HL-60 (cell line): Measurements from ENCODE around the gene ALDOB.

ENCODE experiments used
- DNase-seq, 2 experiments: peaks; one replicate each; pipeline ENCODE4 v3.0.0-alpha.2; 2010 to 2020; ENCODE audit warnings: low read depth in 1 of 2, low spot score in 1 of 2
- H3K27ac ChIP-seq: fragments of 250-450 bp; sonication (Bioruptor Pico); replicated peaks from 2 replicates; pipeline ENCODE4 v1.5.1; 2020; ENCODE audit warnings: mild to moderate bottlenecking, moderate library complexity
- H3K27me3 ChIP-seq: fragments of 250-450 bp; sonication (Bioruptor Pico); 2 replicates; pipeline ENCODE4 v1.5.1; 2021; ENCODE audit warnings: mild to moderate bottlenecking, moderate library complexity; ENCODE audit not compliant: insufficient read depth, poor library complexity, severe bottlenecking
- H3K4me3 ChIP-seq: replicated peaks from 2 replicates; pipeline ENCODE4 v1.5.1; 2011; ENCODE audit warnings: mild to moderate bottlenecking, control low read depth, low read length; ENCODE audit not compliant: insufficient read depth
- CTCF ChIP-seq: IDR thresholded peaks from one replicate; pipeline ENCODE4 v1.5.1; 2011; ENCODE audit warnings: low read length, control low read depth, inconsistent platforms; ENCODE audit not compliant: insufficient read depth
- GABPA ChIP-seq: IDR thresholded peaks from 2 replicates; pipeline ENCODE4 v1.6.1; 2012; ENCODE audit warnings: low read depth
- POLR2AphosphoS5 ChIP-seq: IDR thresholded peaks from 2 replicates; pipeline ENCODE4 v1.6.1; 2012; ENCODE audit warnings: low read depth
- REST ChIP-seq: IDR thresholded peaks from 2 replicates; pipeline ENCODE4 v1.6.1; 2012; ENCODE audit warnings: low read depth; ENCODE audit not compliant: insufficient replicate concordance
- SPI1 ChIP-seq: IDR thresholded peaks from 2 replicates; pipeline ENCODE4 v1.6.1; 2012; ENCODE audit warnings: low read depth, mild to moderate bottlenecking, borderline replicate concordance

The ALDOB gene

GRCh38 chr9:101470021-101470420 lies 34.4 kb upstream of the ALDOB start:
- no peak for TF ChIP-seq REST
- TF ChIP-seq CTCF, result no peak
- no peak for TF ChIP-seq POLR2AphosphoS5
- DNase-seq, result no peak
- Histone ChIP-seq H3K27me3 (peaks cover 2% of the 10 kb centered on the region), H3K27ac (no peak overlapping the region), H3K4me3 (no peak overlapping the region)

- H3K4me3 ChIP-seq, result no peak overlapping the region
These were observed 33.5 kb upstream of the ALDOB start for GRCh38 chr9:101469026-101469425.

GRCh38 chr9:101468116-101468515 lies 32.5 kb upstream of the ALDOB start:
- TF ChIP-seq SPI1, result no peak
- TF ChIP-seq POLR2AphosphoS5, result no peak
- no peak for TF ChIP-seq GABPA
- no peak for TF ChIP-seq CTCF
- Histone ChIP-seq H3K27ac (no peak overlapping the region), H3K4me3 (no peak overlapping the region), H3K27me3 (peaks cover 2% of the 10 kb centered on the region)
- no peak for DNase-seq

More at GRCh38 chr9:101469026-101469425, 33.5 kb upstream of the ALDOB start:
- Histone ChIP-seq H3K27me3 (peaks cover 2% of the 10 kb centered on the region), H3K27ac (no peak overlapping the region)
- TF ChIP-seq CTCF, result no peak
- TF ChIP-seq REST, result no peak
- no peak for TF ChIP-seq SPI1
- TF ChIP-seq POLR2AphosphoS5, result no peak
- no peak for TF ChIP-seq GABPA
- no peak for DNase-seq

- no peak overlapping the region for H3K27ac ChIP-seq
These were observed 32.1 kb upstream of the ALDOB start for GRCh38 chr9:101467690-101468089.

GRCh38 chr9:101466863-101467262 lies 31.3 kb upstream of the ALDOB start:
- no peak overlapping the region for H3K27ac ChIP-seq

More at GRCh38 chr9:101467690-101468089, 32.1 kb upstream of the ALDOB start:
- no peak for TF ChIP-seq POLR2AphosphoS5
- no peak for DNase-seq
- peaks cover 2% of the 10 kb centered on the region for H3K27me3 ChIP-seq
- no peak overlapping the region for H3K4me3 ChIP-seq

More at GRCh38 chr9:101466863-101467262, 31.3 kb upstream of the ALDOB start:
- DNase-seq, result no peak
- TF ChIP-seq GABPA, result no peak
- no peak for TF ChIP-seq CTCF
- TF ChIP-seq REST, result no peak
- TF ChIP-seq POLR2AphosphoS5, result no peak
- no peak for TF ChIP-seq SPI1
- no peak overlapping the region for H3K4me3 ChIP-seq
- peaks cover 2% of the 10 kb centered on the region for H3K27me3 ChIP-seq
